ENCODE data around the gene XKRX.

- TF ChIP-seq CTCF (IDR thresholded peaks at IDR 0.05) (no peak), POLR2A (IDR thresholded peaks at IDR 0.05) (no peak)
Observed at GRCh38 chrX:100935767-100936166, 7.0 kb upstream of the XKRX start.
